Measurements from ENCODE around the gene NKX2-8.
"Not testable (repeated sequence)": the region's sequence is repeated elsewhere in the genome, so short reads cannot be mapped to it uniquely, and the experiment has no call there.

Gene NKX2-8

DNA sequence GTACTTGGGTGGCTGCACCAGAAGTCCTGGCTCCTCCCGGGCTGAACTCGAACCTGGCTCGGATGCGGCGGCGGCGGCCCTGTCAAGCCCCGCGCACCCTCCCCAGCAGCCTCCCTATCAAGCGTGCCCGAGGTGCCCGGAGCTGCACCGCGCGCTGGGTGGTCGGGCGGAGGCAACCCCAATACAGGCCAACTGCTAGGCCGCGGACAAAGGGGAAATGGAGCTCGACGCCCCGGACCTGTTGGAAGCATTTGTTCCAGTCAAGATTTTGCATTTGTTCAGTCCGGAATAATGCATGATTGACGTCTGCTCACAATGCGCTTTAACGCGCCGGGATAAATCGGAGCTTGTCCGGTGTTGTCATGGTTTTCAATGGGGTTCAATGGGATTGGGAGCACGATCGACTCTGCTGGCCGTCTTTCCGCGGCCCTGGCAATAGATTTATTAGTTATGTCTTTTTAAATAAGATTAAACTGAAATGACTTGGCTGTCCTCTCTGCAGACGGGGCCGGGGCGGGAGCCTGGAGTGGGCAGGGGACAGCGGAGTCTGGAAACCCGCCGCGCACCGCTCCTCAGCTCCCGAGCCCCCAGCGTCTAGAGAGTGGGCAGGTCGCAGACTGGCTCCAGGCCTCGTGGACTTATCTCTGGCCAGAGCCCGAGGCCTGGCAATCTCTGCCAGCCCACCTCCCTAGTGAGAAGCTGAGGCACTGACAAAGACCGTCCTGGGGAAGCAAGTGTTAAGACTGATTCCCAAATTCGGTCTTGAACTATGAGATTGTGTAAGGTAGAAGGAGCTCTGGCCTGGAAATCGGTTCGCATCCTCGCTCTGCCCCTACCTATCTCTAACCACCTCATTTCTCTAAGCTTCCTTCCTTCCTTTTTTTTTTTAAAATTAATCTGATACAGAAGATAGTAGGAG, 1.7 kb upstream of the NKX2-8 start:
- no peak overlapping the region for H3K27ac Mint-ChIP-seq
- no peak for ATAC-seq
- no peaks in the 10 kb centered on the region for H3K36me3 Mint-ChIP-seq
- H3K9me3 Mint-ChIP-seq, result no peaks in the 10 kb centered on the region
- H3K4me3 Mint-ChIP-seq, result no peak overlapping the region
- no peak for DNase-seq (ENCODE audit: low spot score in 2 of 2)
- no peaks in the 10 kb centered on the region for H3K4me1 Mint-ChIP-seq

DNA sequence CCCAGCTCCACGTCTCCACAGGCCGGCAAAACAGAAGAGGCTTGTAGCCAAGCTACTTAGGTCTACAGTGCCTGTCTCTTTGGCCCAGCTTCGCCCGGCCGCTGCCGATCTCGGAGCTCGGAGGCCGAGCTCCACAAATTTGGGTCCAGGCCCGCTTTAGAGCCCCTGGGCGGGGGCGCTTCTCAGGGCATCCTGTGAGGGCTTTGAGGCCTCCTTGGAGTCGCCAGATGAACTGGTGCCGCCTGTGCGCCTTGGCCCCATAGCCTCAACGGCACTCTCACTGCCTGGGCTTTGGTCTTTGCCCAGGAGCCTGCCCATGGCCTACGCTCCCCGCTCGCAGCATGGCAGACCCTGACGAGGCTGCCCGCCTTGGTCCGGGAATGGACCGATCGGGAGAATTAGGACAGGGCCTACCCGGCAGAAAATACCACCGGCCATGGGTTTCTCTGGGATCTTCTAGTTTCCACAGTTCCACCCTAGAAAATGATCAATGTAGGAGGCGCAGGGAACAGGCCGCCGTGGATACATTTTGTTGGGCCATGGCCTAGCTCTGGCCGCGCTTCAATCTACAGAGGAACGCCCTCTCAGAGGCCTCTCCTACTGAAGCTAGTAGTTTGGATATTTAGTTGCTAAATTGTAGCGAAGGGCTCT, 953 bp upstream of the NKX2-8 start:
- Mint-ChIP-seq H3K4me1 (no peaks in the 10 kb centered on the region), H3K36me3 (no peaks in the 10 kb centered on the region), H3K9me3 (no peaks in the 10 kb centered on the region), H3K4me3 (no peak overlapping the region), H3K27ac (no peak overlapping the region)
- DNase-seq (ENCODE audit: low spot score in 2 of 2) (no peak), ATAC-seq (no peak)

DNA sequence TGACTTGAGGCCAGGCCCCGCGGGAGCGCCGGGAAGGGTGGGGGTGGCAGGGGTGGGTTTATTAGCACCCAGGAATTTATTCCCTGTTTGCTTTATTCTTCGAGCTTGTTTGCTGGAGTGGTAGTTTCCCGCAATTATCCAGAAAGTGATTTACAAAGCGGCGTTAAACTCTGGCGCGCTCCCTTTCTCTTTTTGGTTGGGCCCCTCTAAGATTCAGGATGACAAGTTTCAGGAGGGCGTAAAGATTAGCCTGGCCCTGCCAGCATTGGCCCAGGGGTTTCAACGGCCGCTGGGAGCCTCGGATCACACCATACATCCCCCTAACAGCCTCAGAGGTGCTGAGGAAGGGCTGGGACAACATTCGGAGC, 444 bp upstream of the NKX2-8 start:
- Mint-ChIP-seq H3K36me3 (no peaks in the 10 kb centered on the region), H3K27ac (no peak overlapping the region), H3K4me1 (no peaks in the 10 kb centered on the region), H3K4me3 (no peak overlapping the region), H3K9me3 (no peaks in the 10 kb centered on the region)
- ATAC-seq (no peak), DNase-seq (ENCODE audit: low spot score in 2 of 2) (no peak)

DNA sequence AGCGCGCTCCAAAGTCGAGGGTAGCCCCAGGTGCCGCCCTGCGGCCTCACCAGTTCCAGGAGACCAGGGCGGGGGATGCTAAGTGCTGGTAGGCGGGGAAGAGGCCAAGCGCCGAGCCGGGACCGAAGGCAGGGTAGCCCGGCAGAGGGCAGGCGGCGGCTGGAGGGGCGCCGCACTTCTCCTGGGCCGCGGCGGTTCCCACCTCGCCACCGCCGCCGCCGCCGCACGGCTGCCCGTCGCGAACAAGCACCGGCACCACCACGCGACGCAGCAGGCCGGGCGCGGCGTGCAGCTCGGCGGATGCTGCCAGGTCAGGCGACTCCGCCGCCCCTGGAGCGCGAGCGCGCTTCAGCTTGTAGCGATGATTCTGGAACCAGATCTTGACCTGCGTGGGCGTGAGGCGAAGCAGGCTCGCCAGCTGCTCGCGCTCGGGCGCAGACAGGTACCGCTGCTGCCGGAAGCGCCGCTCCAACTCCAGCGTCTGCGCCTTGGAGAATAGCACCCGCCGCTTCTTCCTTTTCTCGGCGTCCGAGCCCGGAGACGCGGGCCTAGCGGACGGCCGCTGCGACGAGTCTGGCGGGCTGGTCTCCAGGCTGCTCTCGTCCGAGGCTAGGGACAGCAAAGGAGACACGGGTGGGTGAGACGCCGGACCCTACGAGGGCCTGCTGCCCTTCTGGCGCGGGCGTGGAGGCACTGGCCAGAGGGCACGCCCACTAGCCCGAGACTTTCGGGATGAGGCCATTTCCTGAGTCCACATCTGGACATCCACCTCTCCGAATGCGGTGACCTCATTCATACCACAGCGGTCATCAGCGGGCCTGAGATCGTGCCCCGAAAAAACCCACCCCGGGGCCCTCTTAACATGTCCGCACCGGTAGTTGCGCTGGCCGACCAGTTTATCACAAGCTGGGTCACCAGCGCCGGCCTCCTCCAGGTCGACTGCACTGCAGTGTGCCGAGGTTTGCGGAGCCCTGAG, 1.3 kb downstream of the NKX2-8 start:
- Mint-ChIP-seq H3K9me3 (no peaks in the 10 kb centered on the region), H3K27ac (no peak overlapping the region), H3K4me3 (no peak overlapping the region), H3K36me3 (no peaks in the 10 kb centered on the region), H3K4me1 (no peaks in the 10 kb centered on the region)
- DNase-seq (ENCODE audit: low spot score in 2 of 2) (no peak), ATAC-seq (peak; percentile 33)

DNA sequence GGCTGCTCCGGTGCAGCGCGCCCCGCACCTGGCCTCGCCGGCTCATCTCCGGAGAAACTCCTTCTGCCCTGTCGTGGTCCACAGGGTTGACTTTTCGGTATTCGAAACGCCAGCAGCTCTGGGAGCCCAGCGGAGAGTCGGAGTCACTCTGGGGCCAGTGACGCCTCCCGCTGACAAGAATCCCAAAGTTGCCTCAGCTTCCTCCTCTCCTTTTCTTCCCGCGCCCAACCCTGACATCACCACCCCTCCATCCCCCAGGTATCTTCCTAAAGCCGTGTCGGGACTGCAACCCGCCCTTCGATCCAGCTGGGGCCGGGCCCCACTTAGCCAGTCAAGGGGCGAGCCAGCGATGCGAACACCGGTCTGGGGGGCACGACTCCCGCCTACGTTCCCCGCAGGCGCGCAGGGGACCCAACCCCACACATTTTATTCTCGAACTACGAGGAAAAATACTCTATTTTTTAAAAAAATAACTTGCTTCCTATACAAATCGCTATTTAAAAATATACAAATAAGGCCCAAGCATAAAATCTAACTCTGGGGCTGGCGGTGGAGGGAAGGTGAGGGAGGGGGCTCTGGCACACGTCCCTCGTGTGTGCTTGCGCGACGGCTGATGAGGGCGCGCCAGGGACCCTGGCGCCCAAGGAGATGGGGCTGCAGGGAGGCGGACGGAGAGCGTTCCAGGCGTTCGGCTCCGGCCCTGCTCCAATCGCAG, 2.1 kb downstream of the NKX2-8 start:
- ATAC-seq (no peak), DNase-seq (ENCODE audit: low spot score in 2 of 2) (no peak)
- Mint-ChIP-seq H3K4me3 (no peak overlapping the region), H3K9me3 (no peaks in the 10 kb centered on the region), H3K27ac (no peak overlapping the region), H3K4me1 (no peaks in the 10 kb centered on the region), H3K36me3 (no peaks in the 10 kb centered on the region)

DNA sequence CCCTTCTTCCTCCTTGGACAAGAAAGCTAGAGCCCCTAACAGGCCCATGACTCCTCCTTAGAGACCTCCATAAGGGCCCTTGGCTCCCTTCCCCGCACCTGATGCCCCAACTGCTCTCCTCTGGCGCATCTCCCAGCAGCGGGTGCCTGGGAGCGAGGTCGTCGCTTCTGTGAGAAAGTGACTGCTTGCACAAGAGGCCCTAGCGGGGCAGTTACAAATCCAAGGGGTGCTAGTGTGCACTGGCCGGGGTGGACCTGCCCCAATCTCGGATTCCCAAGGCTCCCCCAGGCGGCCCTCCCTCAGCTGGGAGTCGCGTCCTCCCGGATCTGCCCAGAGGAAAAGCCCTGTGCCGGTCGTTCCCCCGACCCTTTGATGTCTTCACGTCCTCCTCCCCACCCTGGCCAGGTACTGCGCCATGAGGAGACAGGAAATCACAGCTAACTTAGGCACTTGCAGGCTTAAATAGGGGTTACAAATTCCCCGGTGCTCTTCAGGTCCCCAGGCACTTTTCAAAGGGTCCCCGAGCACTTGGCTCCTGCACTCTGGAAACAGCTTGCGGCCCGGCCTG, 2.8 kb downstream of the NKX2-8 start:
- Mint-ChIP-seq H3K27ac (no peak overlapping the region), H3K4me3 (no peak overlapping the region), H3K4me1 (no peaks in the 10 kb centered on the region), H3K9me3 (no peaks in the 10 kb centered on the region), H3K36me3 (no peaks in the 10 kb centered on the region)
- DNase-seq (ENCODE audit: low spot score in 2 of 2) (no peak), ATAC-seq (no peak)

DNA sequence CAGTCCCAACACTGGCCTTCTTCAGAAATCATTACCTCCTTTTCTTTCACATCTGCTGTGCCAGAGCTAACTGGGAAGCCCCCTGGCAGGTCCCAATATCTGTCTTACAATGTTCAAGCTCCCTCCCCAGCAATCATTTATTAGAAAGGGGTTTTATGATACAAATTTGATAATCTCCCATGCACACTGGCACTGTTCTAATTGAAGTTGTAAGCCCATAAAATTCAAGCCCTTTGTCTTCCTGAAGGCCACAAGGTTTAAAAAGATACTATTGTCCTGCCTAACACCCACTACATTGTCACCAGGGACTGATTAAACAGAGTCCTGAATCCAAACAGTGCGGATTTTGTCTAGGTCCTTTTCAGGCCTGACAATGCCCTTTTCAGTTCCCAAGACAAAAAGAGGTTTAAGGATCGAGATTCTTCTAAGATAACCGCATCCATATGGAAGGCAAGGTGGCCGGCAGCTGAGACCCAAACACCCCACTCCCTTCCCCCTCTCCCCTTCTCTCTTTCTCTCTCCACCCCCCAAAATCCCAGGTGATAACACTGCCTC, 3.3 kb downstream of the NKX2-8 start:
- no peaks in the 10 kb centered on the region for H3K36me3 Mint-ChIP-seq
- no peak for DNase-seq (ENCODE audit: low spot score in 2 of 2)
- no peak for ATAC-seq
- H3K27ac Mint-ChIP-seq, result no peak overlapping the region
- H3K9me3 Mint-ChIP-seq, result no peaks in the 10 kb centered on the region
- no peaks in the 10 kb centered on the region for H3K4me1 Mint-ChIP-seq
- no peak overlapping the region for H3K4me3 Mint-ChIP-seq

DNA sequence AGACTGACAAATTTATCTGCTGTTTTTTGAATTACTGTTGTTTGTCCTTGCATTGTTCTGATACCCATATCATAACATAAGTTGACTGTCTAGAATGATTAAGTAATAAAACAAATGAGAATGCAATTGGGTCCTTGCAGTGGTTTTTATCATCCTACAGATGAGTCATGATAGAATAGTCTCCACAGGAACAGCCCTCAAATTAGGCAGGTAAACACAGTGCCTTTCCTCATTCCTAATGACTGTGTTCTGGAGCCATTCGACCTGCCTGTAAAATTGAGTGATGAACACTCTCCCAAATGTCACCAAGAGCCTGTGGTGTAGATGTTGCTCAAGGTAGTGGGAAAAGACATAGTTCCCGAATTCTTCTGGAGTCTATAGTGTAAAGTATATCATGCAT, 12.3 kb downstream of the NKX2-8 start:
- Mint-ChIP-seq H3K4me1 (no peaks in the 10 kb centered on the region), H3K9me3 (peaks cover 9% of the 10 kb centered on the region), H3K4me3 (no peak overlapping the region), H3K36me3 (no peaks in the 10 kb centered on the region), H3K27ac (no peak overlapping the region)
- DNase-seq (ENCODE audit: low spot score in 2 of 2), result no peak
- ATAC-seq, result no peak

DNA sequence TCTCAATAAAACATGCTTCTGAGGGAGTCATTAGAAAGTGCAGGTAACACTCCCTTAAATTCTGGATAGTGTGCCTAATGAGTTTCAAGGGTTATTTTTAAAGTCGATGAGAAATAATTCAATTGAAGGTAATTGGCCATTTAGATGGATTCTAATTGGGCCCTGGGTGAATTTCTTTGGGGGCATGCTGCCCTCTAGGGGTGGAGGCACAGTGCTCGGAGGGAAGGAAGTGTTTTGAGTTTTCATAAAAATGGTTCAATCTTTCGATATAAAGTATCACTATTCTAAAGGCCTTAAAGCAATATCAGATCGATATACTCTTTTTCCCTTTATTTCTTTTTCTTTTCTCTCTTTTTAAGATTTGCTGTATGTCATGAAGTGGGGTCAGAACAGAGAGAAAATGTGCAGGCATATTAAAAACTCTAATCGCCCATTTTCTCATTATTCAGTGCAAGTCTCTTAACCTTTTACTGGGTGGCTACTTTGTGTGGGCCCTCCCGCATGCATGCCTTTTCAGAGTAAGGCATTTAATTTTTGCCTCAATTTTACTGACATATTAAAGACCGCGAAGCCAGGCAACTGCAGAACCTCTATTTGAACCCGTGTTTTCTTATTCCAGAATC, 25.5 kb downstream of the NKX2-8 start:
- Mint-ChIP-seq H3K4me3 (no peak overlapping the region), H3K36me3 (no peaks in the 10 kb centered on the region), H3K27ac (no peak overlapping the region), H3K9me3 (no peaks in the 10 kb centered on the region), H3K4me1 (no peaks in the 10 kb centered on the region)
- ATAC-seq (no peak), DNase-seq (ENCODE audit: low spot score in 2 of 2) (no peak)

DNA sequence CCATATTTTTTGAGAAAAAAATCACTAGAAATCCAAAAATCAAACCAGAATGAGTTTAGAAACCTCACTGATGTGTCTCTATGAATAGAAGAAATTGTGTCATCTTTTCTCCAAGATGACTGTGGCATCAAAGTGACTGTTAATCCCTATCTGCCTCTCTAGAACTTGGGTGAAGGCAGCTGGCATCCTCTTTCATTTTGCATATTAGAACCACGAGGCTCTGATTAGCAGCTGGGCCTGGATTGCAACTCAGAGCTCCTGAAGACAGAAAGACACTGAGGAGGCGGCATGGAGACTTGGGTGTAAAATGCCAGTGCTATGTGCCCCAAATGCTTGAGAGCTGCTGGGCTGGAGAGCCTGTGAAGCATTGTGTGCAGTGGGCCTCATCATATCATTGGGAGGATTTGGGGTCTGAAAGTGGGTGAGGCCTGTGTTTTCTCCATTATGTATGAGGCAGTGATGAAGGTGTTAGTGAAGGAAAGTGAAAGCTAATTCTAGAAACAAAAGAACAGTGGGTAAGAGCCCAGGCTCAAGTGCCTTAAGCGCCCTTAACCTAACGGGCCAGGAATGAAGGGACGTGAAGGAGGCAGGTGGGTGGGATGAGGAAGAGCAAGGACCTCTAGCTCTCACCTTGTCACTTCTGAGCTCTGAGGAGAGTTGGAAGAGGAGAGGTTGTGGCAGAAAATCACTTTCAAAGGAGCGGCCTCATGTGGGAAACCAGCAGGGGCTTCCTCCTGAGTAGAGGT, 26.2 kb downstream of the NKX2-8 start:
- Mint-ChIP-seq H3K36me3 (no peaks in the 10 kb centered on the region), H3K9me3 (no peaks in the 10 kb centered on the region), H3K27ac (no peak overlapping the region), H3K4me3 (no peak overlapping the region), H3K4me1 (no peaks in the 10 kb centered on the region)
- DNase-seq (ENCODE audit: low spot score in 2 of 2) (no peak), ATAC-seq (no peak)

DNA sequence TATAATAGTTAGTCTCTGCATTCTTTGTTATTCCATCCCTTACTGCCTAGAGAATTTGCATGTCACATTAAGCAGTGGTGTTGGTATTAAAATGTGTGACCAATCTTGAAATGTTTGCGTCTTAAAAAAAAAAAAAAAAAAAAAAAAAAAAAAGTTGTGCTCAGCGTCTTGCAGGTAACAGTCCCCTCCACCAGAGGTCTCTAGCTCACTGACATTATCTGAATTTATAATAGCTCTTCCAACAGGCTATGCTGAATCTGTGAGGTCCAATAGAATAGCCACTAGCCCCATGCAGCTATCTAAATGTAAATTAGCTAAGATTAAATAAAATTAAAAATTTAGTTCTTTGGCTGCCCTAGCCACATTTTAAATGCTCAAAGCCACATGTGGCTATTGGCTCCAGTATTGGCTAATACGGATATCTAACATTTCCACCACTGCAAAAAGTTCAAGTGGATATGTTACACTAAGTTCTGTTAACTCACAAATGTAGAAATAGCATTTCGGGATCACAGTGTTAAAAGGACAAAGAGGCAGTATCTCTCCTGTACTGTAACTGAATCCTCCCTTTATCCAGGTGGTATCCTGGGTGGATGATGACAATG, 28.7 kb downstream of the NKX2-8 start:
- ATAC-seq, result no peak
- no peaks in the 10 kb centered on the region for H3K4me1 Mint-ChIP-seq
- no peak for DNase-seq (ENCODE audit: low spot score in 2 of 2)
- no peaks in the 10 kb centered on the region for H3K9me3 Mint-ChIP-seq
- no peak overlapping the region for H3K4me3 Mint-ChIP-seq
- H3K36me3 Mint-ChIP-seq, result no peaks in the 10 kb centered on the region
- no peak overlapping the region for H3K27ac Mint-ChIP-seq

DNA sequence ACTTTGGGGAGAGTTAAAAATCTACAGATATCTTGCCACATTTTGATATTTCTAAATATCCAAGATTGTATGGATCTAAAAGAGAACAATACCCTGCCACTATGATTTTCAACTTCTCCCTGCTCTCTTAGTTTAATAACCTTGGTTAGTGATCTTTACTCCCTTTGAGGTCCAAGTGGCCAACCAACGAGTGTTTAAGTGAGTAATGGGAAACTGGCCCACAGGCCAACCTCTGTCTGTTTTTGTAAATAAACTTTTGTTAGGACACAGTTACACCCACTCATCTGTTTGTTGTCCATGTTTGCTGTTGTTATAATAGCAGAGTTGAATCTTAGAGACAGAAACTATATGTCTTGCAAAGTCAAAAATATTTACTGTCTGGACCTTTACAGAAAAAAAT, 31.5 kb downstream of the NKX2-8 start:
- DNase-seq (ENCODE audit: low spot score in 2 of 2) (no peak), ATAC-seq (no peak)
- no peak overlapping the region for H3K4me3 Mint-ChIP-seq
- H3K4me1 Mint-ChIP-seq, result no peaks in the 10 kb centered on the region
- no peaks in the 10 kb centered on the region for H3K36me3 Mint-ChIP-seq
- H3K9me3 Mint-ChIP-seq, result no peaks in the 10 kb centered on the region
- H3K27ac Mint-ChIP-seq, result no peak overlapping the region

DNA sequence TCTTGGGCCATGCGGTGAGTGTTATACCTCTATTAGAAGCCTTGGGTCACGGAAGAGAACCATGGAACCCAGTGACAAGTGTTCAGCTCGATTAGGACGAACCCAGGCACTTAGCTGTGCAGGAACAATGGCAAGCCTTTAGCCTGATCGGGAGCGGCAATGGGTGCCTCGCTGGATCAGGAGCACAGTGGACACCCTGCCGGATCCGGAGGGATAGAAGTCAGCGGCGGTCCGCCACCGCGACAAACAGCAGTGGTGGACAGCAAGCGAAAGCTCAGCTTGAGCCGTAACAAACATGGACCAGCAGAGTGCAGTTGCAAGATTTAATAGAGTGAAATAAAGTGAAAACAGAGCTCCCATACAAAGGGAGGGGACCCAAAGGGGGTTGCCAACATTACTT, 38.1 kb downstream of the NKX2-8 start:
- ATAC-seq; H3K27ac Mint-ChIP-seq; H3K4me3 Mint-ChIP-seq; H3K4me1 Mint-ChIP-seq; H3K36me3 Mint-ChIP-seq; DNase-seq (ENCODE audit: low spot score in 2 of 2); H3K9me3 Mint-ChIP-seq: not testable (repeated sequence)
